Smooth muscle cell (in vitro differentiated cells): Measurements from ENCODE around the gene NTRK1. TPM values are rescaled to one million over a fixed set of nuclear protein-coding genes. Genes with fewer than 3 reads are reported as not detected.

Experiments
- DNase-seq: peaks from one replicate; lab custom pipeline; 2025; ENCODE audit not compliant: unreplicated experiment; lab: John Stamatoyannopoulos, UW
- H2AFZ ChIP-seq: fragments of 200-600 bp; sonication (generic); 2 replicates; pipeline ENCODE4 v1.6.0; 2016; ENCODE audit warnings: antibody characterized with exemption, low read depth, mild to moderate bottlenecking
- H3F3A ChIP-seq: fragments of 200-600 bp; sonication (generic); 2 replicates; pipeline ENCODE4 v1.6.0; 2017; ENCODE audit warnings: antibody characterized with exemption, low read depth
- H3K27ac ChIP-seq: fragments of 200-600 bp; sonication (generic); 2 replicates; pipeline ENCODE4 v1.5.1; 2016; ENCODE audit warnings: low read depth, mild to moderate bottlenecking
- H3K27me3 ChIP-seq: fragments of 200-600 bp; sonication (generic); 2 replicates; pipeline ENCODE4 v1.6.1; 2016; ENCODE audit warnings: low read depth, mild to moderate bottlenecking
- H3K36me3 ChIP-seq: fragments of 200-600 bp; sonication (generic); 2 replicates; pipeline ENCODE4 v1.5.1; 2016; ENCODE audit warnings: low read depth
- H3K4me1 ChIP-seq: fragments of 200-600 bp; sonication (generic); 2 replicates; pipeline ENCODE4 v1.5.1; 2016; ENCODE audit warnings: low read depth
- H3K4me2 ChIP-seq: fragments of 200-600 bp; sonication (generic); 2 replicates; pipeline ENCODE4 v1.6.0; 2016; ENCODE audit warnings: mild to moderate bottlenecking
- H3K4me3 ChIP-seq: fragments of 200-600 bp; sonication (generic); 2 replicates; pipeline ENCODE4 v1.5.1; 2016; ENCODE audit warnings: mild to moderate bottlenecking
- H3K79me2 ChIP-seq: fragments of 200-600 bp; sonication (generic); 2 replicates; pipeline ENCODE4 v1.6.0; 2016; ENCODE audit warnings: low read depth, mild to moderate bottlenecking
- H3K9ac ChIP-seq: fragments of 200-600 bp; sonication (generic); 2 replicates; pipeline ENCODE4 v1.6.0; 2016; ENCODE audit warnings: low read depth
- H3K9me3 ChIP-seq: fragments of 200-600 bp; sonication (generic); replicated peaks from 2 replicates; pipeline ENCODE4 v1.5.1; 2016; ENCODE audit warnings: low read depth
- H4K20me1 ChIP-seq: fragments of 200-600 bp; sonication (generic); 2 replicates; pipeline ENCODE4 v1.6.0; 2016; ENCODE audit warnings: low read depth
- CTCF ChIP-seq: fragments of 200-600 bp; sonication (generic); IDR thresholded peaks from 2 replicates; pipeline ENCODE4 v1.5.1; 2017; ENCODE audit warnings: borderline replicate concordance, mild to moderate bottlenecking, antibody characterized with exemption; ENCODE audit not compliant: insufficient read depth, poor library complexity, severe bottlenecking
- WGBS: methylation state at CpG from one replicate; pipeline ENCODE4 v1.1.7; 2016; ENCODE audit warnings: low lambda C conversion rate; 5-methylcytosine and 5-hydroxymethylcytosine counted together
- polyA plus RNA-seq: library from polyadenylated mRNA; unstranded; fragments of >200 nt; fragmentation: Nextera tagmentation; extraction: Ambion mirVana; gene quantifications from 2 replicates; pipeline ENCODE4 v1.2.1, GENCODE V29; 2016
- total RNA-seq: library from RNA; depleted of rRNA; stranded (reverse); fragments of >200 nt; gene quantifications from 2 replicates; pipeline ENCODE4 v1.2.3, GENCODE V29; 2014

The NTRK1 gene
- total and polyA plus RNA-seq, 2 experiments from 2014 or later = 0.85 to 3.6 TPM

- H3K4me1 ChIP-seq = peaks cover 25% of the 10 kb centered on the region
- H3K79me2 ChIP-seq = no peaks in the 10 kb centered on the region
- H3K4me3 ChIP-seq = peak overlapping the region; percentile 15
- peak; percentile 5 for TF ChIP-seq CTCF
- peak overlapping the region; percentile 87 for H3K9ac ChIP-seq
- peaks cover 28% of the 10 kb centered on the region for H3F3A ChIP-seq
- H3K27me3 ChIP-seq = no peaks in the 10 kb centered on the region
- H3K9me3 ChIP-seq = no peaks in the 10 kb centered on the region
- DNase-seq = no peak
- H4K20me1 ChIP-seq = peaks cover 4% of the 10 kb centered on the region
- H2AFZ ChIP-seq = no peak overlapping the region
- peak overlapping the region; percentile 81 for H3K4me2 ChIP-seq
- 31% methylated on average over 5 of the region's 5 CpGs for WGBS
- H3K36me3 ChIP-seq = no peaks in the 10 kb centered on the region
- peak overlapping the region; percentile 94 for H3K27ac ChIP-seq
These were observed 45.3 kb upstream of the NTRK1 start for GRCh38 chr1:156815307-156815826.

GRCh38 chr1:156815961-156816422 is 44.7 kb upstream of the NTRK1 start:
- no peaks in the 10 kb centered on the region for H3K36me3 ChIP-seq
- H2AFZ ChIP-seq = no peak overlapping the region
- H3K27ac ChIP-seq = peak overlapping the region; percentile 94
- H4K20me1 ChIP-seq = peaks cover 4% of the 10 kb centered on the region
- 55% methylated on average over 10 of the region's 10 CpGs for WGBS
- no peaks in the 10 kb centered on the region for H3K27me3 ChIP-seq
- peaks cover 25% of the 10 kb centered on the region for H3K4me1 ChIP-seq
- peak overlapping the region; percentile 87 for H3K9ac ChIP-seq
- no peak for TF ChIP-seq CTCF
- no peaks in the 10 kb centered on the region for H3K79me2 ChIP-seq
- peak overlapping the region; percentile 15 for H3K4me3 ChIP-seq
- peak overlapping the region; percentile 81 for H3K4me2 ChIP-seq
- no peaks in the 10 kb centered on the region for H3K9me3 ChIP-seq
- no peak for DNase-seq
- peaks cover 30% of the 10 kb centered on the region for H3F3A ChIP-seq

GRCh38 chr1:156816561-156817328 is 43.9 kb upstream of the NTRK1 start, which contains the start of gene SH2D2A:
SH2D2A (minus strand) TSS chr1:156816848; CDS start chr1:156816708, 140 bp downstream.
- Histone ChIP-seq H2AFZ (no peak within 1 kb of the TSS), H3K4me2 (peak within 1 kb of the TSS; percentile 81), H3K27ac (peak within 1 kb of the TSS; percentile 94), H3K9ac (peak within 1 kb of the TSS; percentile 87), H3F3A (peaks cover 32% of the 10 kb centered on the region), H3K4me1 (peaks cover 25% of the 10 kb centered on the region), H4K20me1 (peaks cover 4% of the 10 kb centered on the region), H3K4me3 (peak within 1 kb of the TSS; percentile 15), H3K79me2 (no peaks in the 10 kb centered on the region), H3K9me3 (no peaks in the 10 kb centered on the region), H3K36me3 (no peaks in the 10 kb centered on the region), H3K27me3 (no peaks in the 10 kb centered on the region)
- WGBS = 24% methylated on average over 10 of the region's 10 CpGs
- TF ChIP-seq CTCF = no peak
- no peak for DNase-seq
